AG04450 (cell line): ENCODE data around the gene EGFL8. TPM values are rescaled to one million over a fixed set of nuclear protein-coding genes. Genes with fewer than 3 reads are reported as not detected.

Experiments
- CTCF ChIA-PET: fragments of 300-600, 350-600 bp; formaldehyde crosslinking; extraction: SDS; loops from one replicate; lab custom pipeline; 2022; ENCODE audit warnings: antibody characterized with exemption, inconsistent platforms; lab: Charles Lee
- POLR2A ChIA-PET: fragments of 350-600 bp; formaldehyde crosslinking; extraction: SDS; loops from one replicate; lab custom pipeline; 2021; ENCODE audit warnings: antibody characterized with exemption, inconsistent platforms; lab: Yijun Ruan, JAX
- DNase-seq: peaks from one replicate; pipeline ENCODE4 v3.0.0-alpha.2; 2011; ENCODE audit warnings: low read depth, low spot score
- H3K27ac ChIP-seq: one replicate; pipeline ENCODE4 v1.5.1; 2012; ENCODE audit warnings: low read depth, low read length, control low read depth
- H3K27me3 ChIP-seq: one replicate; pipeline ENCODE4 v1.6.0; 2012; ENCODE audit warnings: low read length; ENCODE audit not compliant: control insufficient read depth, insufficient read depth
- H3K4me3 ChIP-seq: 2 replicates; pipeline ENCODE4 v1.5.1; 2011; ENCODE audit warnings: mild to moderate bottlenecking, low read depth, low read length, control low read depth
- H3K9me3 ChIP-seq: 2 replicates; pipeline ENCODE4 v1.5.1; 2012; ENCODE audit warnings: low read length; ENCODE audit not compliant: control insufficient read depth, insufficient read depth
- CTCF ChIP-seq: IDR thresholded peaks from 2 replicates; pipeline ENCODE4 v1.5.1; 2011; ENCODE audit warnings: low read depth, low read length, control low read depth, inconsistent platforms
- polyA plus RNA-seq: library from polyadenylated mRNA; depleted of rRNA; stranded (reverse); fragments of >200 nt; gene quantifications from 2 replicates; pipeline ENCODE4 v1.2.3, GENCODE V29; 2011; rRNA removed
- small RNA-seq: library from RNA; depleted of rRNA; stranded (forward); fragments of <200 nt; gene quantifications from one replicate; pipeline ENCODE3, GENCODE V24; 2012; ENCODE audit warnings: low read depth; ENCODE audit not compliant: insufficient read length

Gene EGFL8
- polyA plus RNA-seq, 1 experiment: 2.8 TPM

- Histone ChIP-seq H3K27ac (no peak overlapping the region), H3K27me3 (peaks cover 22% of the 10 kb centered on the region), H3K9me3 (no peaks in the 10 kb centered on the region), H3K4me3 (no peak overlapping the region)
- no peak for TF ChIP-seq CTCF
- POLR2A ChIA-PET: interaction anchor here (0.6 kb wide), 1 partner anchor 9 kb away, joined by 3 read pairs; no protein-coding TSS in a partner anchor
- CTCF ChIA-PET: no interaction called here
- DNase-seq: no peak
These were observed 51.2 kb downstream of the EGFL8 start for GRCh38 chr6:32215617-32216016.

DNA sequence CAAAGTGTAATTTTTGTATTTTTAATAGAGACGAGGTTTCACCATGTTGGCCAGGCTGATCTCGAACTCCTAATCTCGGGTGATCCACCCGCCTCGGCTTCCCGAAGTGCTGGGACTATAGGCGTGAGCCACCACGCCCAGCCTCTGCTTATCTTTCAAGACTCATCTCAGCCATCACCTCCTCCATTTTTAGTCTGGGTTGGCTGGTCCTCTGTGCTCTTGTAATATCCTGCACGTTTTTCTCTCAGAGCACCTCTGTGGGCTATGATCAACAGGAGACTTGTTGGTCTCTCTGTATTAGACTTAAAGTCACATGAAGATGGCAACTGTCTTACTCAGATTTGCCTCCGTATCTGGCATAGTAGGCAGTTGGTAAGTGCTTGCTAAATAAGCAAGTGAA, 51.9 kb downstream of the EGFL8 start:
- no peak for TF ChIP-seq CTCF
- H3K27ac ChIP-seq: no peak overlapping the region
- no peaks in the 10 kb centered on the region for H3K9me3 ChIP-seq
- no peak for DNase-seq
- CTCF ChIA-PET: no interaction called here
- peaks cover 23% of the 10 kb centered on the region for H3K27me3 ChIP-seq
- POLR2A ChIA-PET: no interaction called here
- no peak overlapping the region for H3K4me3 ChIP-seq

DNA sequence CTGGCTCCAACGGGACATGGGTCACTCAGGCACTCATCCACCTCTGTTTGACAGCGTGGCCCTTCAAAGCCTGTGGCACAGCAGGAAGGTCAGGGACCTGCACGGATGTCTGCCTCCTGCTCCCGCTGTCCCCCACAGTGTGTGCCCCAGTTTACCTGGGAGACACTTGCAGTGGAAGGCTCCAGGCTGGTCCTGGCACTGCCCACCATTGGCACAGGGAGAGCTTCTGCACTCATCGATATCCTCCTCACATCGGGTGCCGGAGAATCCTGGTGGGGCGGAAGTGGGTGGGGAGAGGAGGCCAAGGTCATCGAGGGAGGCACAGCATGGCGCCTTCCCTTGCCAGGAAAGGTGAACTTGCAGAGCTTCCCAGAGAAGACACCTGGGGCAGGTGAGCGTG, 52.6 kb downstream of the EGFL8 start:
- ChIA-PET CTCF (no interaction called here), POLR2A (no interaction called here)
- Histone ChIP-seq H3K4me3 (no peak overlapping the region), H3K27ac (no peak overlapping the region), H3K27me3 (peaks cover 29% of the 10 kb centered on the region), H3K9me3 (no peaks in the 10 kb centered on the region)
- no peak for DNase-seq
- no peak for TF ChIP-seq CTCF

Small RNA genes within 50 kb of the gene (small RNA-seq; reads per million reads assigned to genes)
- gene AL662884.1: not detected
- gene MIR6833: not detected

Other genes with a start within 250 kb of the EGFL8 start
- 1.5 and 1.9 TPM in 2 replicates for gene C2, start 236.9 kb upstream of the EGFL8 start, polyA plus RNA-seq
- gene CFB, start 218.5 kb upstream of the EGFL8 start, polyA plus RNA-seq: 13.3 and 14.0 TPM in 2 replicates
- gene NELFE, start 205.6 kb upstream of the EGFL8 start, polyA plus RNA-seq: 51.4 and 55.7 TPM in 2 replicates
- gene SKIC2, start 205.4 kb upstream of the EGFL8 start, polyA plus RNA-seq: 26.0 and 30.4 TPM in 2 replicates
- 11.4 and 14.9 TPM in 2 replicates for gene DXO, start 192.5 kb upstream of the EGFL8 start, polyA plus RNA-seq
- gene C4A, start 182.5 kb upstream of the EGFL8 start, polyA plus RNA-seq: 7.5 and 7.6 TPM in 2 replicates
- gene C4B, start 149.8 kb upstream of the EGFL8 start, polyA plus RNA-seq: 5.8 and 7.8 TPM in 2 replicates
- gene CYP21A2, start 126.2 kb upstream of the EGFL8 start, polyA plus RNA-seq: 0.05 and 0.06 TPM in 2 replicates
- 0.25 and 0.35 TPM in 2 replicates for gene TNXB, start 55.3 kb upstream of the EGFL8 start, polyA plus RNA-seq
- gene ATF6B, start 36.3 kb upstream of the EGFL8 start, polyA plus RNA-seq: 39.2 and 60.0 TPM in 2 replicates
- 3.1 and 3.8 TPM in 2 replicates for gene FKBPL, start 34.3 kb upstream of the EGFL8 start, polyA plus RNA-seq
- gene PRRT1, start 12.7 kb upstream of the EGFL8 start, polyA plus RNA-seq: 0.27 and 0.47 TPM in 2 replicates
- 12.6 and 14.1 TPM in 2 replicates for gene PPT2, start 10.5 kb upstream of the EGFL8 start, polyA plus RNA-seq
- gene AGPAT1, start 11.5 kb downstream of the EGFL8 start, polyA plus RNA-seq: 97.1 and 116 TPM in 2 replicates
- 33.3 TPM in 2 replicates for gene RNF5, start 13.8 kb downstream of the EGFL8 start, polyA plus RNA-seq
- 2.4 and 2.6 TPM in 2 replicates for gene AGER, start 19.7 kb downstream of the EGFL8 start, polyA plus RNA-seq
- gene PBX2, start 25.6 kb downstream of the EGFL8 start, polyA plus RNA-seq: 56.5 and 59.2 TPM in 2 replicates
- gene GPSM3, start 28.0 kb downstream of the EGFL8 start, polyA plus RNA-seq: 4.7 and 6.0 TPM in 2 replicates
- 0.37 and 0.55 TPM in 2 replicates for gene NOTCH4, start 59.5 kb downstream of the EGFL8 start, polyA plus RNA-seq
- not detected in 2 replicates for gene TSBP1, start 207.3 kb downstream of the EGFL8 start, polyA plus RNA-seq
- not detected in 2 replicates for gene BTNL2, start 242.6 kb downstream of the EGFL8 start, polyA plus RNA-seq